G401.6 (cell line): ENCODE measurements around the gene POLR3B.
"Not testable (repeated sequence)": the region's sequence is repeated elsewhere in the genome, so short reads cannot be mapped to it uniquely, and the experiment has no call there.

Experiments used
- FAIRE-seq: peaks from 2 replicates; lab custom pipeline; 2012; peaks lifted over from hg19 to GRCh38; lab: Jason Lieb, UNC

The POLR3B gene

GRCh38 chr12:106342397-106343213 lies 14.9 kb upstream of the POLR3B start:
- no peak for FAIRE-seq

GRCh38 chr12:106343214-106343528 lies 14.4 kb upstream of the POLR3B start:
- FAIRE-seq, result no peak

GRCh38 chr12:106344131-106344530 lies 13.4 kb upstream of the POLR3B start:
- no peak for FAIRE-seq

DNA sequence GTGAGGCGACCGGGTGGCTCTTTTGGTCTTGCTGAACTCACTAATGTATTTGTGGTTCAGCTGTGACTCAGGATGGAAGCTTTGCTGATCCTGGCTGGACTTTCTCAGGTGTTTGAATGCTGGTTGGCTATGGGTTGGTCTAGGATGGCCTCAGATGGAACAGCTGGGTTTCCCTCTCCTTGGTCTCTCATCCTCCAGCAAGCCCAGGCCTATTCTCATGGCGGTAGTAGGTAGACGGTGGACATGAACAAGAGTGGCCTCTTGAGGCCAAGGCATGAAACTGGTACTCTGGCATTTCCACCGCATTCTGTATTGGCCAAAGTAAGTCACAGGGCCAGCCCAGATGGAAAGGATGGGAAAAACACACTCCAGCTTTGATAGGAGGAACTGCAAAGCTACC lies 11.8 kb upstream of the POLR3B start:
- peak; percentile 13 for FAIRE-seq

DNA sequence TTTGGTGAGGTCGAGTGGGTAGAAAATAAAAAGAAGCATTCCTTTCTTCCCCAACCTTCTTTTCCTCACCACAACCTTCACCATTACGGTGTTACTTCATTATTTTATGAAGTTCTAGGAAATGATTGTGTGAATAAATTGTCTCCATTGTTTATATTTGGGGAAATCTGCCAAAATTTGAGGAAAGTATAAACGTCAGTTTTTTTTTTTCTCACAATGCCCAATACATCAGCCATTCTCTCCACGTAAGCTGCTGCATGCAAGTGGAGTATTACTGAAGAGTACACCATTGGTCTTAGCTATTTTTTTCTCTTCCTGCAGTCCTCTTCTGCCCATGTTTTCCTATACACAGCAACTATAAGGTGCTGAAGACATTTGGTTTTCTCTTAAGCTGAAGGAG lies 9.1 kb upstream of the POLR3B start:
- no peak for FAIRE-seq

DNA sequence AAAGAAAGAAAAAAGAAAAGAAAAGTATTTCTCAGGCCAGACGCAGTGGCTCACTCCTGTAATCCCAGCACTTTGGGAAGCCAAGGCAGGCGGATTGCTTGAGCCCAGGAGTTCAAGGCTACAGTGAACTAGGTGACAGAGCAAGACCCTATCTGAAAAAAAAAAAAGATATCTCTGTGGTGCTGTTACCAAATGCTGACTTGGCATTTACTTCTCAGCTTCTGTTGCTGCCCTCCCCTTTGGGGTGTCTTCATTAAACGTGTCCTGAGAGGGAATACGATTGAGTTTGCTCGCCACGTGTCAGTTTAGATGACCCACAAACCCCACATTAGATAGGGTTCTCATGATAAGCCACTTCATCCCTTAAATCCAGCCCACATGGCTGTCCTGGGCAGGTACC lies 4.4 kb upstream of the POLR3B start:
- no peak for FAIRE-seq

DNA sequence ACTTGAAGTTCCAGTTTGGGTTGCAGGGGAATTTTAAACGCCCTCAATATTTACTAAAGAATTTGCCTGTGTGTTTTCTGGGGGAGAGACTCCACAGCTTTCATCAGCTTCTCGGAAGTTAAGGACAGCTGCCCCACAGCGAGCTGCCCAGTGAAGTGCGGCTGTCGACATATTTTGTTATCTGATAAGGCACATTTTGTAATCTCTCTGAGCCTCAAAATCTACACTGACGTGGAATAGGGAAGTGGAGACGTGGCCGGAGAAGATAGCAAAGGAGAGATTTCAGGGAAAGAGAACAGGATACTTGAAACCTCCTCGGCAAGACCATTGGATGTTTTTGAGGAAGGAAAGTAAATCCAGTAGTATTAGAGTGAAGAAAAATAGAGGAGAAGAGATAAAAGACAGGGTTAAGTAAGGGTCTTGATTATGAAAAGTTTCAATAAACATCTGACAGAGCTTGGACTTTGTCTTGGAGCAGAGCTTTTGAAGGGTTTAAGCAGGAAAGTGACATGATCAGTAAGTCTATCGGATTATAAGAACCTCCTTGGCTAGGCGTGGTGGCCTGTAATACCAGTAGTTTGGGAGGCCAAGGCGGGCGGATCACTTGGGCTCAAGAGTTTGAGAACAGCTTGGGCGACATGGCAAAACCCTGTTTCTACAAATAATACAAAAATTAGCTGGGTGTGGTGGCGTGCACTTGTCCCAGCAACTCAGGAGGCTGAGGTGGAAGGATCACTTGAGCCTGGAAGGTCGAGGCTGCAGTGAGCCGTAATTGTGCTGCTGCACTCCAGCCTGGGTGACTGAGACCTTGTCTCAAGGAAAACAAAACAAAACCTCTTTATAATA lies 1.1 kb downstream of the POLR3B start:
- FAIRE-seq, result no peak

GRCh38 chr12:106359646-106360399 lies 2.3 kb downstream of the POLR3B start:
- FAIRE-seq, result no peak

- no peak for FAIRE-seq
These were observed 2.9 kb downstream of the POLR3B start for GRCh38 chr12:106360400-106360994.

DNA sequence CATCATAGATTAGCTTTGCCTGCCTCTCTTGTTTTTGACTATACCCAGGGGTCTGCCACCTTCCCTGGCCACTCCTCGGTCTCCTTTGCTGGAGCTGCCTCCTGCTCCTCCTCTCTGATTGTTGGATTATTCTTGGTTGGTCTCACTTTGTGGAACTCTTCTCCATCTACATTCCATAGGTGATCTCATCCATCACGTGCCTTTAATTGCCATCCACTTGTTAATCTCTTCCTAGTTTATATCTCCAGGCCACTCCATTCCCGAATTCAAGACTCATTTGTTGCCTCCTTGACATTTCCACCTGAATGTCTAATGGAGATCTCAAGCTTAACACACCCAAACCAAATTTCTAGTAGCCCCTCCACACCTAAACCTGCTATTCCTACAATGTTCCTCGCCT lies 5.4 kb downstream of the POLR3B start:
- FAIRE-seq, result no peak

DNA sequence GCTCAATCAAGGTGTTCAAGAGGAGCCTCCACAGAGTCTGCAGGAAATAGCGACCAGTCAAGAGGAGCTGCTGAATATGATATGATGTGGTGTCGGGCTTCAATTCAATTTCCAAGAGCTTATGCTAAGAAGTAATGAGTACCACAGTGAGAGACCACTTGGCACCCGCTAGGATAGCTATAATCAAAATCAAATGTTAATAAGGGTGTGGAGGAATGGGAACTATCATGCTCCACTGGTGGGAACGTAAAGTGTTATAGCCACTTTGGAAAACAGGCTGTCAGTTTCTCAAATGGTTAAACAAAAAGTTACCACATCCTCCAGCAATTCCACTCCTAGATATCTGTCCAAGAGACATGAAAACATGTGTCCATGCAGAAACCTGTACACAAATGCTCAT lies 6.7 kb downstream of the POLR3B start:
- FAIRE-seq, result no peak

DNA sequence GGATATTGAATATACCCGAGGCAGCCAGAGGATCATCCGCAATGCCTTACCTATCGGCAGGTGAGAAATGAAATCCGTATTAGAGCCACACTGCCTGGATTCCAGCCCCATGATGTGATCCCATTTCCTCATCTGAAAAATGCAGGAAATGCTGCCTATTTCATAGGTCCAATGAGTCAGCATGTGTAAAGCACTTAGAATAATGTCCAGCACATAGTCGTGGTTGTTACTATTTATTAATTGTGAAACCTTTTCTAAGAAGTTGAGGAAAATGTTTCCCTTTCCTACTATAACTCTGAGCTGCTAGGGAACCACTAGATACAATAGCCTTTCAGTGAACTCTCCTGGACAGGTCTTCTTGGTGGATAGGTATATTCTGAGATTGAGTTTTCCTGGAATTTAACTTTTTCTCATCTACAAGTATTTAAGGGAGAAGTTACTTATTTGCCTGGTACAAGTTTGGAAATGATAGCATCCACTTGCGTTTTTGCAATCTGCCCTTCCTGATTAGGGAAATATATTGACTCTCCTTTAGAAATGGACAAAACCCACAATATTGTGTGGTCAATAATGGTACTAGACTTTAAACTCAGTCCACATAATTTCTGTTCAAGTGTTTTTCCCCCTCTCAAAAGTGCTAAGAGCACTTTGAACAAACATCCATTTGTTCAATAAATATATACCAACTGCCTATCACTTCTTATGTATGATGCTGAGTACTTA lies 12.2 kb downstream of the POLR3B start:
- FAIRE-seq, result no peak

DNA sequence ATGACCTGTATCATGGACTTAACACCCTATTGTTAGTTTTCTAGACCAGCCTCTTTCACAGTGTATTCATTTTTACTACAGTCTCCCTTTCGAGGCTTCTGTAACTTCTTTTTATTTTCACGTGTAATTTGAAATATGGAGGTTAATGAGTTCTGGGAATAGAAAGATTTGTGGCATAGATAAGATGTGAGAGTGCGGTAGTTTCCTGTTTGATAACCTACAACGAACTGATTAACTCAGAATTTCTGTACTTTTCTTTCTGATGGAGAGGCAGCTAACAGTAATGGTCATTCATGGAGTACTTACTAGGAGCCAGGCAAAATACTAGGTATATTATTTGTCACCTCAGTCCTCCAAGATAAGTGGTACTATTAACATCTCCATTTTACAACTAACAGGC lies 21.2 kb downstream of the POLR3B start:
- FAIRE-seq, result no peak

DNA sequence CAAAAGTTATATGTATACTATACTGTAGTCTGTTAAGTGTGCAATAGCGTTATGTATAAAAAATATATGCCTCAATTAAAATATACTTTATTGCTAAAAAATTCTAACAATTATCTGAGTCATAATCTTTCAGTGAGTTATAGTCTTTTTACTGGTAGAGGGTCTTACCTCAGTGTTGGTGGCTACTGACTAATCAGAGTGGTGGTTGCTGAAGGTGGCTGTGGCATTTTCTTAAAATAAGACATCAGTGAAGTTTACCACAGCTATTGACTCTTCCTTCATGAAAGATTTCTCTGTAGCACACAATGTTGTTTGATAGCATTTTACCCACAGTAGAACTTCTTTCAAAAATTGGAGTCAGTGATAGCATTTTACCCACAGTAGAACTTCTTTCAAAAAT lies 23.4 kb downstream of the POLR3B start:
- no peak for FAIRE-seq

GRCh38 chr12:106381866-106382265 lies 24.3 kb downstream of the POLR3B start:
- FAIRE-seq, result not testable (repeated sequence)

DNA sequence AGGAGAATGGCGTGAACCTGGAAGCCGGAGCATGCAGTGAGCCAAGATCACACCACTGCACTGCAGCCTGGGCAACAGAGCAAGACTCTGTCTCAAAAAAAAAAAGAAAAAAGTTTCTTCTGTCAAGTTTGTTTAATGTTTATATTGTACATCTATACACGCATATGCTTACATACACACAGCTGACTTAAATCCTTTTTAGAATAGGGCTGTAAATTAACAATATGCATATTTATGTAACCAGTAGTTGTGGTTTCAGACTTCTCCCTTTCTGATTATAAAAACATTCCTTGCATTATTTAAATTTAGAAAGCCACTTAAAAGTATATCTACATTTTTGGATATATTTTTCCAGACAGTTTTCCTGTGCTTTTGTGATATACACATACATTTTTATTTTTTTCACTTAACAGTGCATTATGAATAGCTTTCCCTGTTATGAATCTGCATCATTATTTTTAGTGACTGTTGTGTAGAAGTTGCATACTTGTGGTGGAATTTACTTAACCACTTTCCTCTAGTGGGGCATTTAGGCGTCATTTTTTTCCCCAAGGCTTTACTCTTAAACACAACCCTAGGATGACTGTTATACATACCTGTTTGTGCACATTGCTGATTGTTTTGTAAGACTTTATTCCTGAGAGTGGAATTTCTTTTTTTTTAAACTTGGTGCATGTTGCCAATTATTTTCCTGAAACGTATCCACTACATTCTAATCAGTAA lies 29.4 kb downstream of the POLR3B start:
- no peak for FAIRE-seq

- no peak for FAIRE-seq
These were observed 30.4 kb downstream of the POLR3B start for GRCh38 chr12:106387848-106388377.

GRCh38 chr12:106389151-106389550 lies 31.6 kb downstream of the POLR3B start:
- FAIRE-seq, result no peak

DNA sequence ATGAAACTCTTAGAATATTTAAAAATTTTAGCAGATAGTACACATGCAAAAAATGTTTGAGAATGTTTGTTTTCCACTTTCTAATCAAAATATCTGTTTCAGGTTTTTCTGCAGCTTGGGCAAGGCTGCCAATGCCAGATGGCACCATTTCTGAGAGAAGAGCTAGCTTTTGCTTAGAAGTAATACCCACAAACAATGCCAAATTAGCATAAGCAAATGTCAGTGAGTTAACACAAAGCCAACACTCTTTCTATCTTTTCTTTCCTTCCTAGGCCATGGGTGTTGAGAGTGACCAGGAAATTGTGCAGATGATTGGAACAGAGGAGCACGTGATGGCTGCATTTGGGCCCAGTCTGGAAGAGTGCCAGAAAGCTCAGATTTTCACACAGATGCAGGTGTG lies 35.2 kb downstream of the POLR3B start:
- FAIRE-seq, result no peak

DNA sequence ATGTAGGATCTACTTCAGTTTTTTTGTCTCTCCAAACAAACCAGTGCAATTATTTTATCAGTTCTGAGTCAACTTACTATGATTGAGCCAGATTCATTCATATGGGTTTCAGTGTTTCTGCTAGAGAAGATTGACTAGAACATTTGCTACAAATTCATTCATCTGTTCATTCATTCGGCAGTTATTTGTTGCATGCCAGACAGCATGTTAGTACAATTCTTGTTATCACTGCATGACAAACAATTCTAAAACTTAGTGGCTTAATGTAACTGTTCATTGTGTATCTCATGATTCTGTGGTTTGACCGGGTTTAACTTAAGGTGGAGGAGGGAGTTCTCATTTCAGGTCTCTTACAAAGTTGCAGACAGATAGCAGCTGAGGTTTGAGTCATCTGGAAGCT lies 52.3 kb downstream of the POLR3B start:
- FAIRE-seq, result no peak

GRCh38 chr12:106412563-106412962 lies 55.0 kb downstream of the POLR3B start:
- FAIRE-seq, result no peak
